CD1c-positive myeloid dendritic cell (primary cell): ENCODE results near the gene PRKAG3.

ENCODE experiments used
- DNase-seq: peaks from one replicate; pipeline ENCODE4 v3.0.0-alpha.2; 2016; ENCODE audit errors: extremely low spot score

PRKAG3 gene

DNA sequence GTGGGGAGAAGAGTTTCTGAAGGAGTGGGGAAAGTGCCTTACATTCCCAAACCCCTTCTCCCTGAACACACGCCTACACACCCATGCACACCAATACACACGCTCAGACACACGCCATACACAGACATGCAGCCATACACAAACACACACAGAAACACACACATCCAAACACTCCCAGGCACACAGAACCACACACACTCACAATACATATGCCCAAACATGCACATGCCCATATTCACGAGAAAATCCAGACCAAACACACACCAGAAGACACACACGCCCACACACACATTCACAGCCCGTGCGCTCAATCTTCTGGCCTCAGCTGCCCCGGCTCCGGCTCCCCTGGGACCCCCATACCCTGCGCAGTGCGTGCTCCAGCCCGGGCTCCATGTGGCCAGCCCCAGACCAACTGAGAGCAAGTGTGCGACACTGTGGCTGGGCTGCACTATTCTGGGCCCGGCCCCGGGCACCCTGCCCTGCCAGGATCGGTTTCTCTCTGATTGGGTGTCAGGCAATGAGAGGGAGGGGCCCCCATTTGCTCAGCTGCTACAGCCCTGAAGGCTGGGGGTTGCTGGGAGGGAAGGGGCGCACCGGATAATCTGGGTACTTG lies at the start of gene PRKAG3:
PRKAG3 (minus strand) TSS at position 426 of the 613 bp plus-strand sequence.
- DNase-seq: no peak

DNA sequence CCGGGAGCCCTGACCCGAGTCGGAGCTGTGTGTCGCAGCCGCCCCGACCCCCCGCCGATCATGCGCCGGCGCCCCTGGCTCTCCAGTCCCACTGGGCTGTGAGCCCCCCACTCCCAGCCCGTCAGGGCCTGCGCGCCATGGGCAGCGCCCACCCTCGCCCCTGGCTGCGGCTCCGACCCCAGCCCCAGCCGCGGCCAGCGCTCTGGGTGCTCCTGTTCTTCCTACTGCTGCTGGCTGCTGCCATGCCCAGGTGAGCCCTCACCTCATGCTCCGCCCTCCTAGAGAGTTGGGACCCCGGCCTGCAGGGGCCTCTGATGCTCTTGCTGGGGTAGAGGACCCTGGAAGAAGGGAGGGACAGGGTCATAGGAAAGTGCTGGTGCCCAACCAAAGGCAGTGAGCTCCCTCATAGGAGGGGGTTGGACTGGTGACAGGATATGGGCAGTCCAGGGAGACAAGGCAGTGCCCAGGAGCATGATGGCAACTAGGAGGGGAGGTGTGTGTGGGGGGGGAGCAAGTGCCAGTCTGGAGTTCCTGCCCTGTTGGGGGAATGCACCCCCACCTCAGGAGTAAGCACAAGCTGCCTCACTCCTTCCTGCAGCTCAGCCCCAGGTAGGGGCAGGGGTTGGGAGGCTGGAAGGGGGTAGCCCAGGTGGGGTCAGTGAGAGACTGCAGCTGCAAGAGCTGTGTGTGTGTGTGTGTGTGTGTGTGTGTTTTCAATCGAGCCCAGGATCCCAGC lies 49.4 kb upstream of the PRKAG3 start:
- no peak for DNase-seq

GRCh38 chr2:218880102-218880858 lies 48.7 kb upstream of the PRKAG3 start, which contains the start of gene WNT10A:
Gene WNT10A (plus strand): TSS chr2:218880852. CDS start chr2:218880996, 144 bp downstream.
- DNase-seq: peak; percentile 70

DNA sequence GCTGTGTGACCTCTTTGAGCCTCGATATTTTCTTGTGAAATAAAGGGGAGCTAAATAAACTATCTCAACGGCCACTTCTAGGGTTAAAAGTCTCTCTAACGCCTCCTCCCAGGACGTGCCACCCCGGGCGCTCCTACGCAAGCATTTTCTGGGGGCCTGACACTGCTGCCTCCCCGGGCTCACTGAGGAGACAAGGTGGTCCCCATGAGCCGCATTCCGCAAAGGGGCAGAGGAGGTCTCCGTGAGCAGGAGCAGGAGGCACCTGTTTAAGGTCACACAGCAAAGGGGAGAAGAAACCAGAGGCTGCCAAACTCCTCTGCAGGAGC lies 48.1 kb upstream of the PRKAG3 start:
- no peak for DNase-seq

DNA sequence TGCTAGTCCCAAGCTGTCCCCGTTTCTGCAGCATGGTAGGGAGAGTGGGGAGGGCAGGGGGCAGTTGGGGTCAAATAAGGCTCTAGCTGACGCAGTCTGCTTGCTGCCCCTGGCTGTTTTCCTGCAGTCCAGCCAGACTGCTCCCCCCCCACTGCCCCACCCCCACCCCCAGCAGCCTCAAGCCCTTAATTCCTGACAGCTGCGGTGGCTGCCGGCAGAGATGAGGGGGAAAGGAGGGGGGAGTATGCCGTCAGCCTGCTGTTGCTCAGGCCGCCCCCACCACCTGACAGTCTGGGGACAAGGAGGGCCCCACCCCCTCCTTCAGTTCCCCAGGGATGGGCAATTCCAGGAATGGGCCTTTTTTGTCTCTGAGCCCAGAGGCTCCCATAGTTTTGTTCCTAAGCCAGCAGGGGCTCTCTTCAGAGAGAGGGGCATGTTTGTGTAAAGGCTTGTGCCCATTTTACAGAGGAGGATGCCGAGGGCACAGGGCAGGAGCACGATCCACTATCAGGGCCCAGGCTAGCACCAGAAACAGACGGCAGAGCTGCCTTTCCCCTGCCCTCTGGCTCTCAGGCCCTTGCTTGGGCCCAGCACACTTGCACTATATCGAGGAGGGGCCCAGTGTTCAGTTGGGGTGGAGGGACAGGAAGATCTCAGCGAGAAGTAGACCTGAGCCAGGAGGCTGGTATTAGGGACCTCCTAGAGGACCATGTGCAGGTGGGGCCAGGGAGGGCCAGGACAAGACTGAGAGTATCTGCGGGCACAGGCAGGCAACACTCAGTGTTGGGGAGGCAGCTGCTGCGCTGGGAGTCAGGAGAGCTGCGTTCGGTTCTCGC lies 47.5 kb upstream of the PRKAG3 start:
- DNase-seq: no peak

DNA sequence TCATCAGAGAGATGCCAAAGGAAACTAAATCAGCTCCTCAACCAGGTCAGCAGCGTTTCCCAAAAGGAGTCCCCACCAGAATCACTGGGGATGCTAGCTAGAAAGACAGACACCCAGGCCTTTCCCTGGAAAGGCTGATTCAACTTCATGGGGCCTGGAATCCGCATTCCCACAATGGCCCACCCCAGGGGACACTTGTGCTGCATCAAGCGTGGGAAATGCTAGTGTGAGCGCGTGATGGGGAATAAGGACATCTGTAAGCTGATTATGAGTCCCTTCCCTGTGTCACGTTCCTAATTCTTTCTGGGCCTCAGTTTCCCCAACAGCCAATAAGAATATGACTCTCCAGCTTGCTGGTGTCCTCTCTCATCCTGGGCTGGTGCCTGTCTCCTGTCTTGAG lies 46.9 kb upstream of the PRKAG3 start:
- DNase-seq: no peak

DNA sequence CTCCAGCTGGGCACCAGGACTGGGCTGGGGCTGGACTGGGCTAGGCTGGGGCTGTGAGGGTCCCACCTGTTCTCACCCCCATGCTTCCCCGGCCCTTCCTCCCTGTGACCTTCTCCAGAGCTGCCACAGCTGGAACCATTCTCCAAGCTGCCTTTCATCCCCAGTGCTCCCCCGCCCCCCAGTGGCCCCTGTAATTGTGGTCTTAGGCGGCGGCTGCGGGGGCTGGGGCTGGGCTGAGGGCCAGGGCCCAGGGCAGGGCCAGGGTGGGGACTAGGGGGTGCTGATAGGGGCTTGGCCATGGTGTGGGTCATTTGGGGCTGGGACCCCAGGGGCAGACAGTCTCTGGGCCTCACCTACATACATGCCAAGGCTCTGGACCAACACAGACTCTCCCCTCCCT lies 46.3 kb upstream of the PRKAG3 start:
- DNase-seq: no peak

- no peak for DNase-seq
These were observed 45.7 kb upstream of the PRKAG3 start for GRCh38 chr2:218877331-218877730.

GRCh38 chr2:218876562-218877219 lies 45.1 kb upstream of the PRKAG3 start:
- peak; percentile 80 for DNase-seq

DNA sequence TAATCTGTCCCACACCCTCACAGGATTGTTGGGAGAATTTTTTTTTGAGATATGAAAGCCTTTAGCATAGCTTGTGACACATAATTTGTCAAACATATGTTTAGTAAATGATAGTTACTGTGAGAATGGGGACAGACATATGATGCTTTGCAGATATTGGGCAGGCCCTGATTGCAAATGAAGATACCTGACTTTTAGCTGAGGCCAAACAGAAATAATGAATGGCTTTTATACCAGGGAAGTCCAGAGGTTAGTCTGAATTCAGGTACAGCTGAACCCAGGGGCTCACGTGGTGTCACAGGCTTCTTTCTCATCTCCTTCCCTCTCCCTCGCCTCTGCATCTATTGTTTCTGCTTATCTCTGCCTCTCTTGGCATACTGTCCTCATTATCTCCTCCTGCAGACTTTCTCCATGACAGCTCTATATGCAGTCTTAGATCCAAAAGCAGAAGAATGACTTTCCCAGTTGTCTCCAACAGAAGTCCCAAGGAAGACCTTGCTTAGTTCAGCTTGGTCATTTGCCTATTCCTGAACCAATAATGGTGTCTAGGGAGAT lies 44.2 kb upstream of the PRKAG3 start:
- DNase-seq: no peak

DNA sequence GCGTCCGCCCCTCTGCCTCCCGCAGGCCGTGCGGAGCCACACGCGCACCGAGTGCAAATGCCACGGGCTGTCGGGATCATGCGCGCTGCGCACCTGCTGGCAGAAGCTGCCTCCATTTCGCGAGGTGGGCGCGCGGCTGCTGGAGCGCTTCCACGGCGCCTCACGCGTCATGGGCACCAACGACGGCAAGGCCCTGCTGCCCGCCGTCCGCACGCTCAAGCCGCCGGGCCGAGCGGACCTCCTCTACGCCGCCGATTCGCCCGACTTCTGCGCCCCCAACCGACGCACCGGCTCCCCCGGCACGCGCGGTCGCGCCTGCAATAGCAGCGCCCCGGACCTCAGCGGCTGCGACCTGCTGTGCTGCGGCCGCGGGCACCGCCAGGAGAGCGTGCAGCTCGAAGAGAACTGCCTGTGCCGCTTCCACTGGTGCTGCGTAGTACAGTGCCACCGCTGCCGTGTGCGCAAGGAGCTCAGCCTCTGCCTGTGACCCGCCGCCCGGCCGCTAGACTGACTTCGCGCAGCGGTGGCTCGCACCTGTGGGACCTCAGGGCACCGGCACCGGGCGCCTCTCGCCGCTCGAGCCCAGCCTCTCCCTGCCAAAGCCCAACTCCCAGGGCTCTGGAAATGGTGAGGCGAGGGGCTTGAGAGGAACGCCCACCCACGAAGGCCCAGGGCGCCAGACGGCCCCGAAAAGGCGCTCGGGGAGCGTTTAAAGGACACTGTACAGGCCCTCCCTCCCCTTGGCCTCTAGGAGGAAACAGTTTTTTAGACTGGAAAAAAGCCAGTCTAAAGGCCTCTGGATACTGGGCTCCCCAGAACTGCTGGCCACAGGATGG lies 42.0 kb upstream of the PRKAG3 start:
- no peak for DNase-seq

DNA sequence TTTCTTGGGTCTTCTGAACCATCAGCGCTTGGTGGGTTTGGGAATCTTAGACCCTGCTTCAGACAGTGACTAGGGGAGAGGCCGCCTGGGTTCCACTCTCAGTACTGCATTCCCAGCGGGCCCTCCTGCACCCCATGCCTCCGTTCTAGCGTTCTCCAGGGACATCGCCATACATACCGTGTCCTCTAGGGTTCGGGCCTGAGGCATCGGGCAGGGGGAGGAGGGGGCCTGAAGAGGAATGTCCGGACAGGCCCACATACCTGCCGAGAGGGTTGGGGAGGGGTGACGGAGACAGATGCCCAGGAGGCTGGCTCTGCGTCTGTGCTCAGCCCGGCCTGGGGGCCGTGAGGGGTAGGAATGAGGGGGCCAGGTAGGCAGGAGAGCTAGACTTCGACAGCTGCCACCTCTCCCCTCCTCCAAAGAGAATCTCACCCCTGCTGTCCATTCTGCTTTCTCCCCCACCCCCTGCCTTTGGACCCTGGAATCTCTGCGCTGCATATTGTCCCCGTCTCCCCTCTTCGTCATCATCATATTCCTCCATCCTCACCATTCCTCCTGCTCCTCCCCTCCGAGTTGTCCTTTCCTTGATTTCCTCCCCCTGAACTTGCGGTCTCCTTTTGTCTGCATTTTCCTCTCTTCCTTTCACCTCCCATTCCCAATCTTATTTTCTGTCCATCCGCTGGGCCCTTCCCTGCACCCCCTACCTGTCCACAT lies 41.2 kb upstream of the PRKAG3 start:
- no peak for DNase-seq

DNA sequence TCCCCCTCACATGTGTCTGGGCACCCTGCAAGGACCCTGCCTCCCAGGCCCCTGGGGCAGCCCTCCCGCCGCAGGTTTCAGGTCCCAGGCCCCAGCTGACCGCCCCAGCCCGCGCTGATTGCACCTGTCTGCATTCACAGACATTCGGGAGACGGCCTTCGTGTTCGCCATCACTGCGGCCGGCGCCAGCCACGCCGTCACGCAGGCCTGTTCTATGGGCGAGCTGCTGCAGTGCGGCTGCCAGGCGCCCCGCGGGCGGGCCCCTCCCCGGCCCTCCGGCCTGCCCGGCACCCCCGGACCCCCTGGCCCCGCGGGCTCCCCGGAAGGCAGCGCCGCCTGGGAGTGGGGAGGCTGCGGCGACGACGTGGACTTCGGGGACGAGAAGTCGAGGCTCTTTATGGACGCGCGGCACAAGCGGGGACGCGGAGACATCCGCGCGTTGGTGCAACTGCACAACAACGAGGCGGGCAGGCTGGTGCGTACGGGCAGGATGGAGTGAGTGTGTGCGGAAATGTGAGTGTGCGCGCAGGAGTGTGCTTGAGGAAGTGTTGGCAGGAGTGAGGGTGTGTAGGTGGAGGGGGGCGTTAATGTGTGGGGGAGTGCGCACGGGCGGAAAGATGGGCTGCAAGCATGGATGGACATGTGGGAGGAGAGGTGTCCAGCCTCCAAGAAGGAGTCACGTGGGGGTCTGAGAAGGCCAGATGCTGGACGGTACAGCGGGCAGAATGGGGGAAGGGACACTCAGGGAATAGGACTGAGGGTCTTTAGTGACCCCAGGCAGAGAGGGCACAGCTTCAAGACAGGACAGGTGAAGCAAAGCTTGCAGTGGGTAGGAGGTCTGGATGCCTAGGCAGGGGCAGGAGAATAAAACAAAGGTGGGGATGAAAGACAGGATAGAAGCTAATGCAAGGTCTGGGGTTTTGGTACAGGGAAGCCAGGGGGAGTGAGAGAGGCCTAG lies 40.0 kb upstream of the PRKAG3 start:
- DNase-seq: peak; percentile 12

GRCh38 chr2:218870984-218871344 lies 39.4 kb upstream of the PRKAG3 start:
- DNase-seq: peak; percentile 40

DNA sequence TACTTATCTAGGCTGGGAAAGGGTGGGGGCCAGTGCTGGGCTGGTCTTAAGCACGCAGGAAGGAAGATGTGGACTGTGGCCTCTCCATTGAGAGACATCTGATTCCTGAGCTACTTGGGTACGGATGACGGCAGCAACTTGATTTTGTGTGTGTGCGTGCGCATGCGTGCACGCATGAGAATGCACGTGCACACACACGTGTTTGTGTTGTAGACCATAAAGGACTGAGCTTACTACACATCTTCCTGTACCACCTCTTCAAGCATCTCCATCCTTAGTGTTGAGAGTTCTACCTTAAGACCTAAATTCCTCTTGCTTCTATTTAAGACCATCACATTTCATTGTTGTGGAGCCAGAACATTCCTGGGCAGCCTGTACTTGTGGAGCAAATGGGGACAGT lies 37.5 kb upstream of the PRKAG3 start:
- no peak for DNase-seq

GRCh38 chr2:218867900-218868299 lies 36.3 kb upstream of the PRKAG3 start:
- DNase-seq: peak; percentile 54

DNA sequence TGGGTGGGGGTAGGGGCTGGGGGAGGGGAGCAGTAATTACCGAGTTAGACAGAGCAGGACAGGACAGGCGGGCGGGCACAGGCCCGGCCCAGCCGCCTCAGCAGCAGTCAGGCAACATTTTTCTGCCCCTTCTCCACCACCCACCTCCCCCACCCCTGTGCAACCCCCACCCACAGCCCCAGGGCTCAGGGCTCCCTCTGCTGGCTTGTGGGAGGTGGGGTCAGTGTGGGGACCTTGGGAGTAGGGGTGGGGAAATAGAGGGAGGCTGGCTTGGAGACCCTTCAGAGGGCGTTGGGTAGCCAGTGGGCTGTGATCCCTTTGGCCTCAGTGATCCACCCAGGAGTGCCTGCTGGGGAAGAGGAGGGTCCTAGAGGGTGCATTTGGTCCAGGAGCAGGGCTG lies 34.4 kb upstream of the PRKAG3 start:
- no peak for DNase-seq

DNA sequence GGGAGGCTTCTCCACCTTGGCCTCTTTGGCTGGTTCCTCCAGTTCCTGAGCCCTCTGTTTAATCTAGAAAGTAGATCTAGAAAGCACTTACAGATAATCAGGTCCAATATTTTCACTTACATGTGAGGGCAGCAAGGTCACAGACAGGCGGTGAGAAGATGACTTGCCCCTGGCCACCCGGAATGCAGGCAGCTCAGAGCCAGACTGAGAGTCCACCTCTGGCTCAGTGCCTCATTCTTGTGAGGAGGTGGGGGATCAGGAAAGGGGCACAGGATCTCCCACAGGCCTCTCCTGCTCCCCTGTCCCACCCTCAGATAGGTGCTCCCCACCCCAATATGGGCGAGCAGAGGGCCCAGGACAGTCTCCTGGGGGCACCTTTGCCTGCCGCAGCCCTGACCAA lies 33.8 kb upstream of the PRKAG3 start:
- DNase-seq: no peak
